ENCODE measurements around the gene ERBIN.

GRCh38 chr5:66010476-66010875, 84.1 kb downstream of the ERBIN start:
- TF ChIP-seq, protein P1, sequence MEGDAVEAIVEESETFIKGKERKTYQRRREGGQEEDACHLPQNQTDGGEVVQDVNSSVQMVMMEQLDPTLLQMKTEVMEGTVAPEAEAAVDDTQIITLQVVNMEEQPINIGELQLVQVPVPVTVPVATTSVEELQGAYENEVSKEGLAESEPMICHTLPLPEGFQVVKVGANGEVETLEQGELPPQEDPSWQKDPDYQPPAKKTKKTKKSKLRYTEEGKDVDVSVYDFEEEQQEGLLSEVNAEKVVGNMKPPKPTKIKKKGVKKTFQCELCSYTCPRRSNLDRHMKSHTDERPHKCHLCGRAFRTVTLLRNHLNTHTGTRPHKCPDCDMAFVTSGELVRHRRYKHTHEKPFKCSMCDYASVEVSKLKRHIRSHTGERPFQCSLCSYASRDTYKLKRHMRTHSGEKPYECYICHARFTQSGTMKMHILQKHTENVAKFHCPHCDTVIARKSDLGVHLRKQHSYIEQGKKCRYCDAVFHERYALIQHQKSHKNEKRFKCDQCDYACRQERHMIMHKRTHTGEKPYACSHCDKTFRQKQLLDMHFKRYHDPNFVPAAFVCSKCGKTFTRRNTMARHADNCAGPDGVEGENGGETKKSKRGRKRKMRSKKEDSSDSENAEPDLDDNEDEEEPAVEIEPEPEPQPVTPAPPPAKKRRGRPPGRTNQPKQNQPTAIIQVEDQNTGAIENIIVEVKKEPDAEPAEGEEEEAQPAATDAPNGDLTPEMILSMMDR (IDR thresholded peaks at IDR 0.05), result no peak
- TF ChIP-seq POLR2A (IDR thresholded peaks at IDR 0.05), result no peak
